Endometrial microvascular endothelial cells (primary cell): ENCODE data around the gene VAV3. TPM values are rescaled to one million over a fixed set of nuclear protein-coding genes. Genes with fewer than 3 reads are reported as not detected.

ENCODE experiments used
- in situ Hi-C: cut with HindIII; loops from 2 replicates; pipeline ENCODE4 v1.10.0; 2017; ENCODE audit warnings: low sequenced_read_pairs, low pct_unique_long_range_greater_than_20kb; ENCODE audit errors: inconsistent ontology term
- total RNA-seq: library from RNA; depleted of rRNA; stranded (reverse); fragments of >200 nt; gene quantifications from one replicate; pipeline ENCODE4 v1.2.3, GENCODE V29; 2015; ENCODE audit errors: inconsistent ontology term

VAV3 gene
- total RNA-seq, 1 donor from 2014 or later, result 1.1 TPM

DNA sequence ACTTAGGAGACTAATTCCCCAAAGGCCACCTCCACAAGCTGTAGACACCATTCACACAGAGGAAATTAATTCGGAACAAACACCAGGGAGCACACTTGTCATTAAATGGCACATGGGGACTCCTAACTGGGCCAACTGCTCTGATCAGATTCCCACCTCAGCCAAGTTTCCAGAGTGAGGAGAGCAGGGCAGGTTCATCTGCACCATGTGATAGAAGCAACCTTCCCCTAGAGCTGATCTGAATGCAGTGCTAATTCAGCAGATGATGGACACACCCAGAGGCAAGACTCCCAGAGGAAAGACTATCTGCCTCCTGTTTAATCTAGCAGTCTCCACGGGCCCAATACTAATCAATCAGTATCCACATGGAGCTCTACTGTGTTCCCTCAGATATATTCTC, 147.0 kb downstream of the VAV3 start:
- in situ Hi-C loops, result no loop called here

DNA sequence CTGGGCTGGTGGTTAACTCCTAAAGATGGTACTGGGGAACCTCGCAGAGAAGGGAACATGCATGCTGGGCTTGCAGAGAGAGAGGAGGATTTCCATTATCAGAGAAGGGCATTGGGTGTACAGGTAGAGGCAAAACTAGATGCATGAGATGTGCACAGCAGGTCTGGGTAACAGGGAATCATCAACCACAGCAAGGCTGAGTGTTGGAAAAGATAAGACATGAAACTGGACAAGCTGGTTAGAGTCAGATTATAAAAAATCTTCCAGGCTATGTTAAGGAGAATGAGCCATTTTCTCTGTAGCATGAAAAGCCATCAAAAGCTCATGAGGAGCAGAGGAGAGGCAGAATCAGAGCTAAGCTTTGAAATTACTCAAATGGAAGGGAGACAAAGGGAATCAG, 147.8 kb downstream of the VAV3 start:
- in situ Hi-C loops, result no loop called here

DNA sequence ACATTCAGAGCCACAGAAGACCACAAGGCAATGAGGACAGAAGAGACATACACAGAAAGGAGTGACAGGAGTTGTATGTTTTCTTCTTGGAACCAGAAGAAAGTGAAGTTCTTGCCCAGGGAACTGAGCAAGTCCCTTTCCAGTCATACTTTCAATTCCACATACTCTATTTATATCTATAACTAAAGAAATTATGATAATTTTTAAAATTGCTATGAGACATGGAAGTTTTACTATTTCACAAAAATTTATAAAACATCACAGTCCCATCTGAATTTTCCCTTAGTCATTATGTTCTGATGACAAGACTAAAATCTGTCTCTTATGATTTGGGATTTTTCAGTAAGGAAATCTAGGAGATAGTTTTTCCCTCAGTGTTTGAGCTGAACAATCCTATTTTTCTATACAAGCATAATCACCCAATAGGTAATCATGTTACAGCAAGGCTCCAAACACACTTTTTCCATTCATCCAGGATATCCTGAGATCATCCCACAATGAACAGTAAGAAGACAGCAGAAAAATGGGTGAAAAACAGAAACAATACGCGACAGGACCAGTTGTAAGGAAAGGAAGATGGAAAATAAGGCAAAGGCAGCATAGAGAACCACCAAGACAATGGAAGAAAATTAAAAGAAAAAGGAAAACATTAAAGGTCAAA, 154.6 kb downstream of the VAV3 start:
- in situ Hi-C loops, result no loop called here

DNA sequence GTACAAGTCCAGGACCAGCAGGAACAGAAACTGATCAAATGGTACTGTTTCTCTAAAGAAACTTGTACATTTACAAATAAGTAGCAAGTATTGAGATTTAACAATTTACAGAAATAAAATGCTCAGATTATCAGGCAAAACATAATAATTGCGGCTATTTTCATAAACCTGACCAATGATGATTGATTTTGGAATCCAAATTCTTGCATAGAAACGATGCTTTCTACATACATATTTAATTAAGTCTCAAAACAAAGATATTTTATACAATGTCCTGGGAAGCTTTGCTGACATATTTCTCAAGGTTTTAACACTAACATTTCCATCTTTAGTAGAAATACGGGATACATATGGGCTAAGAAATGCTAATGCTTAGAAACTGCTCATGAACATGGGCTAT, 157.1 kb downstream of the VAV3 start:
- in situ Hi-C loops, result no loop called here

DNA sequence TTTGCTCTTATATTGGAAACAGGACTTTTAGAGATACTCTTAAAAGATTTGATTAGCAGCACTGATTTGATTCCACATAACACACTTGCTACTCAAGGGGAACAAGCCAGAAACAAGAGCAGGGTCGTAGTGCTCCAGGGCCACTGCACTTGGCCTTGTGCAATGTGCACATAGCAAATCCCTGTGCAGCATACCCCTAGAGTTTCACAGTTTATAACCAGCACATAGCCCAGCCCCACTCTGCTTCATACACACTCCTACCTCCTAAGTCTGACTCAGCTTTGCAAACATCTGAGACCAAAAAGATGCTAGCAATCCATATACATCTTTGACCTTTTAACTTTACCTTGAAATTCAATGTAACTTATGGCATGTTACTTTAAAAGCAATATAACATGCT, 157.6 kb downstream of the VAV3 start:
- in situ Hi-C loops, result no loop called here

DNA sequence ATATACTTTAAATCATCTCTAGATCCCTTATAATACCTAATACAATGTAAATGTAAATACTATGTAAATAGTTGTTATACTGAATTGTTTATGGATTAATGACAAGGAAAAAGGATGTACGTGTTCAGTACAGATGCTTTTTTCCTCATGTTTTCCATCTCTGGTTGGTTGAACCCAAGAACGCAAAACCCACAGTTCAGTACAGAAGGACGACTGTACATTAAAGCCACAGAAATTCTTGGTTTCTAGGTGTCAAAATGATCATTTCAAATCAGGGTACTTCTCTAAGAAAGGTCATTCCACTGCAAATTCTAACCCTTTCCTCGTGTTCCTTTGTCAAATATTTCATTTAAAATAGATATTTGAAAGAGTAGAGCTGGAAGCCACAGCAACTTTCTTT, 158.1 kb downstream of the VAV3 start:
- in situ Hi-C loops, result no loop called here

DNA sequence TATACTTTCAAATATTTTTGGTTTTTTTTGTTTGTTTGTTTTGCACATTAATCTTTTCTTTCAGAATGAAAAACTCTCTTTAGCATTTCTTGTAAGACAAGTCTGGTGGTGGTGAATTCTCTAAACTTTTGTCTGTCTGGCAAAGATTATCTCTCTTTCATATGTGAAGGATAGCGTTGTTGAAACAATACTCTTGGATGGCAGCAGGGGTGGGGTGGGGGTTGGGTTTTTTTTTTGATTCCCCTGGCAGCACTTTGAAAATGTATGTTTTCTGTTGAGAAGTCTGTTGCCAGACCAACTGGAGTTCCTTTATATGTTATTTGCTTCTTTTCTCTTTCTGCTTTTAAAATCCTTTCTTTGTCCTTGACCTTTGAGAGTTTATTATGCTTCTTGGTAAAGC, 160.2 kb downstream of the VAV3 start:
- in situ Hi-C loops, result no loop called here

DNA sequence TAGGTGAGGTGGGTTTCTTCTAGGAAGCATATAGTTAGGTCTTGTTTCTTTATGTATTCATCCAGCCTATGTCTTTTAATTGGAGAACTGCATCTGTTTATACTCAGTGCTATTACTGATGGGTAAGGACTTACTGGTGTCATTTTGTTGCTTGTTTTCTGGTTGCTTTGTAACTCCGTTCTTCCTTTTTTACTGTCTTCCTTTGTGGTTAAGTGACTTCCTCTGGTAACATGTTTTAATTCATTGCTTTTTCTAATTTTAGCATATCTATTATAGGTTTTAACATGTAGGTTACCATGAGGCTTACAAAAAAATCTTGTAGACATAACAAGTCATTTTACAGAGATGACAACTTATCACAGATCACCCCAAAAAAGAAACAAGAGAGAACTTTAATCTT, 160.8 kb downstream of the VAV3 start:
- in situ Hi-C loops, result no loop called here

DNA sequence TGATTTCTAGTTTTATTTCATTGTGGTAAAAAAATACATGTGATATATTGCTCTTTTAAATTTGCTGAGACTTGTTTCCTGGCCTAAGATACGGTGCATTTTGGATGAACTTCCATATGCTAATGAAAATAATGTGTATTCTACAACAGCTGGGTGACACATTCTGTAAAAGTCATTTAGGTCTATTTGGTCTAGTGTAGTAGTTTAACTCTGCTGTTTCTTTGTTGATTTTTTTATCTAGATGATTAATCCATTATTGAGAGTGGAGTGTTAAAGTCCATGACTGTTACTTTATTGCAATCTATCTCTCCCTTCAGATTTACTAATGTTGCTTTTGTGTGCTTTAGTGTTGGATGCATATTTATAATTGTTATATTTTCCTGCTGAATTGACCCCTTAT, 161.4 kb downstream of the VAV3 start:
- in situ Hi-C loops, result no loop called here

DNA sequence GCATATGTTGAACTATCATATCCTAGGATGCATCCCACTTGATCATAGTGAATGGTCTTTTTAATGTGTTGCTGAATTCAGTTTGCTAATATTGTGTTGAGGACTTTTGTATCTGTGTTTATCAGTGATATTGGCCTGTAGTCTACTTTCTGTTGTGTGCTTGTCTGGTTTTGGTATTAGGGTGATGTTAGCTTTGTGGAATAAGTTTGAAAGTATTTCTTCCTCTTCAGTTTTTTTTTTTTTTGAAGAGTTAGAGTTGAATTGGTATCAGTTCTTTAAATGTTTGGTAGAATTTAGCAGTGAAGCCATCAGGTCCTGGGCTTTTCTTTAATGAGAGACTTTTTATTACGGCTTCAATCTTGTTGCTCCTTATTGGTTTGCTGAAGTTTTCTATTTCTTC, 162.3 kb downstream of the VAV3 start:
- in situ Hi-C loops, result no loop called here

DNA sequence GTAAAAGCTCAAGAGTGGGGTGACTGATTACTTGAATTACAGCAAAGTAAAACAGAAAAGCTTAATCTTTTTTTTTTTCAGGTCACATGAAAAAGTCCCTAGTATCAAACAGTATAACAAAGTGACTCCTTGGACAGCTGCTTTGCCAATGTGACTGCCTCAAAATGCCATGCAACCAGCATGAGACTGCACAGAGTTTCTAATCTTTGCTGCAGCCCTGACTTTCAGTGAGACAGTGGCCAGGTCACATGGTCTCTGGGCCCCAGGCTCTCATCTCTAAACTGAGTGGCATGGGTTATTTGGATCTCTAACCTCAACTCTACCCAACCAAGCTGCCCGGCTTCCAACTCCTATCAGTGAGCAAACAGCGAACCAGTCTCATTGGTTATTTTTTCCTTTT, 169.0 kb downstream of the VAV3 start:
- in situ Hi-C loops, result no loop called here

DNA sequence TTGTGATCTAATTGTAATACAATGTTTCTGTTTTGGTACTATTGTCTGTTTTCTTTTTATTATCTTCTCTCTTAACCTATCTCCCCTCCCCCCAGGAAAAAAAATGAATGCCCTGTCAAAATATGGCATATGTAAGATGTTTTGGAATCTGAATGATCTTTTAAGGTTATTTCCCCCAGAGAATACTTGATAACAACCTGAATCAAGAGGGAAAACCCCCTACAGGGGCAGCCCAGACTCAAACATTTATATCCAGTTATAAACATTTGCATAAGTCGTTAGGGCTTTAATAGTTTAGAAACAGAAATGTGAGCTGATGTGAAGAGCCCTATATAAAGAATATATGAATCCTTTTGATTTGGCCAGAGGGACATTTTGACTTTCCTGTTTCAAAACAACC, 169.5 kb downstream of the VAV3 start:
- in situ Hi-C loops, result no loop called here

DNA sequence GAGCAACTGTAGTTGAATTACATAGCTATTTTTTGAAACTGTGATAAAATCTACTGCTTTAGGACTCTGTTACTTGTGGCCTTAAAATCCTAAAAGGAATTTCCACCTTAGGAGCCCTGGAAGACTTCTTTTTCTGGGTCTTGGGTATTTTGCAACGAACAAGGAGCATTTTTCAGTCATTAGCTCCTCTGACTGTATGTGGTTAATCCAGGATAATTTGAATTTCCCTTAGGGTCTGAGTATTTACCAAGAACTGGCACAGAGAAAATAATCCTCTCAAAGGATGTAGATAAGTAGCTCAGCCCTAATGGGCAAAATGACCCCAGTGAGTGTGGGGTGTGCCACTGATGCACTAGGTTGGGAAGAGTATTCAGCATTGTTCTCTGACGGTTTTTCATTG, 170.4 kb downstream of the VAV3 start:
- in situ Hi-C loops, result no loop called here

DNA sequence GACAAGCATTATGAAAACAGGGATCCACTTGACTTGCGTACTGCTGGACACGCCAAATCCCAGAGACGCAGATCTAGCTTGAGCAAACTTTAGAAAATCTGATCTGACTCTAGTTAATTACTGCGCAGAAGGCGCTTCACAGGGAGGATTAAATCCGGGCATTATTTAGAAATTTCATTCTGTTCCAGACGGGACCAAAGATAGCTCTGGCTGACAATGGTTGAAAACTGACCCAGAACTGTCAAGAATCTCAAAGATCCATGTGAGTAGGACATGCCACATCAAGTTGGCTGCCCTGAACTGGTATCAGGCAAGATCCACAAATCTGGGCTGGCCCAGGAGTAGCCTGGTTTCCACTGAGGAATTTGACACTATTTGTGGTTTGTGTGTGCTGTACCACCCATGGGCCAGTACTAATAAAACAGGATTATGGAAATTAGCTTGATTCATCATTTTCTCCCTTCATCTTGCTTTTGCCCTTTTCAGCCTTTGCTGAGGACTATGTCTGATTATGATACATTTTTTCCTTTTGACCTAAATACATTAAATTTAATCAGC, 171.0 kb downstream of the VAV3 start:
- in situ Hi-C loops, result no loop called here

DNA sequence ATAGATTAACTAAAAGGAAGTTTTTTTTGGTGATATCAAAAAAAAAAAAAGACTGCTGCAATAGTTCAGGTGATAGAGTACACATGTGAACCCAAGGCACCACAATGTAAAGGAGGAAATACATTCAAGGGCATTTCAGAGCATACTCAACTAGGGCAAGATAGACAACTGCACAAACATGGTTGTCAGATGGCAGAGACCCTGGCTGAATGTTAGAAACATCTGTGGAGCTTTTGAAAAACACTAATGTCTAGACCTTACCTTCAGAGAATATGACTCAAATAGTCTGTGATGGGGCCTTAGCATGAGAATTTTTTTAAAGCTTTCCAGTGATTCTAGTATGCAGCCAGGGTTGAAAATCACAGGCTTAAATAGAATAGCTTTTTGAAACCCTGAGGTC, 173.6 kb downstream of the VAV3 start:
- in situ Hi-C loops, result no loop called here

DNA sequence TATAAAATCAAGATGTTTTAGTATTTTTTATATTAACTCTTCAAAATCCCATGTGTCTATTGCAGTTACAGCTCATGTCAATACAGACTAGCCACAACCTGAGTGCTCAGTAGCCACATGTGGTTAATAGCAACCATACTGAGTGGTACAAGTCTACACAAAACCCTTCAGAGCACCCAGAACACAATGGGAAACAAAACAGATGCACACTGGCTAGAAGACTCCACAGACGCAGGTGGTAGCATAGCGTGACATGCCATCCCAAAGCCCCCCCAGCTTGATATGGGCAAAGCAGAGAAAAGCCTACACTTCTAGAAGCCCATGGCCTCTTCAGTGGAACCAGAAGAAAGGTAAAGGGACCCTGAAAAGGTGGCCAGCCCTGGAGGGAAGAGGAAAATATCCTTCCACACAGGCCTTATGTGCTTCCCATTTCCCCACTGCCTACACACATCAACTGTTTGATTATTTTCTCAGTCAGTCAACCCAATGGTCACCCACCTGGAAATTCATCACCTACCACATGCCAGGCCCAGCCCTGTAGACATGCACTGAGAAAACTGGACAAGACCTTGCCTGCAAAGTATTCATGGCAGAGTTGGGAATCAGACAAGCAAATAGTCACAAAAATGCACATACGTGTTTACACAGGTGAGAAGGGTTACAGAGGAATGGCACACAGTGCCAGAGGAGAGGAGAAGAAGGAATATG, 175.0 kb downstream of the VAV3 start:
- in situ Hi-C loops, result no loop called here

DNA sequence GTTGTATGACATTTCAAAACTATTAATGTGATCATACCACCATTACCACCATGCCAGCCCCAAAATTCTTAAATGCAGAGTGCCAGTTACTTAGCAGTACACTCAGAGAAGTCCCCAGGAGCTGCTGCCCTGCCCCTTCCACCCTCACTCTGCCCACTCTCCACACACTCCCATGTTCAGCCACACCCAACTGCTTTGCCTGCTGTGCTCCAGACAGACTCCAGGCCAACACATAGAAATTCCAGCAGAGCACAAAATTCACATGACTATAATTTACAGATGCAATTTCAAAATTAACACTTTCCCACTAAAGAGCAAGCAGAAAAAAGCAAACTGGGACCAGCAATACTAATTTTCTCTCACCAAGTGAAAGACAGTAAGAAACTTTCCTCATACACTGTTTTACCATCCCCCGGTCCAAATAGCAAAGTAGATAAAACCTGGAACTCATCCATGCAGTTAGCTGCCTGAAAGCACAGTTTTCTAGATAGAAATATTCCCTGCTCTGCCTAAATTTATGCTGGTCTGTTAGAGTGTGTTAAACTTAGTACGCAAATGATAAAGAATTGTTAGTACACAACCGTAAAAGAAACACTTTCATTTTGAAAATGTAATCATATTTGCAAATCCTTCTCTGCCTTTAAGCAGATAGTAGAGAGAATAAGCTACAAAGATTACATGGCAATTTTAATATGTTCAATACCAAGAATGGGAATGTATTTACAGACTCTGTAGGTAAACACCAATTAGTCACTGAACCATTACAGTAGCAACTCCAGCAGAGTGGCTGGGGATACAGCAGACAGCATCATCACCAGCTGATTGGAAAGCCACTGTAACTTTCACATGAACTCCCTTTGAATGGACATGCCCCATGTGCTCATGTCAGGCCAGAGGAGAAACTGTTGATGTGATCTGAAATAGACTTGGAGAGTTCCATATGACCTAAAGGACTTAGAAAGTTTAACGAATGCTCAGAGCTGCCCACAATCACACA, 176.5 kb downstream of the VAV3 start:
- in situ Hi-C loops, result no loop called here

DNA sequence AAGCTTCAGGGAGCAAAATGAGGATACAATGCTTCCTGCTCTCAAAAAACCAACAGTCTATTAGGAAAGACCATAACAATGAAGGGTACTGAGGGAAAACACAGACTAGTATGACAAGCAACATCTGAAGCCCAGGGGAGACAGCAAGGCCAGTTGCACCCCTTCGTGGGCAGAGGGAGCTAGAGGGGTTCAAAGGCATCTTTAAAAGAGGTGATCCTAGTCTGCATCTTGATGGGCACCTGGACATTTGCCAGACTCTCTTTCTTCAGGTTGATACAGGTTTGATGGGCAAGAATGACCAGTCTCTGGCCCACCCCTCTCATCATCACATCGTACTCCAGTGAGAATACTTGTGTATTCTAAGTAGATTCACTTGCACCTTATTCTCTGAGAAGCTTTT, 177.7 kb downstream of the VAV3 start:
- in situ Hi-C loops, result no loop called here

DNA sequence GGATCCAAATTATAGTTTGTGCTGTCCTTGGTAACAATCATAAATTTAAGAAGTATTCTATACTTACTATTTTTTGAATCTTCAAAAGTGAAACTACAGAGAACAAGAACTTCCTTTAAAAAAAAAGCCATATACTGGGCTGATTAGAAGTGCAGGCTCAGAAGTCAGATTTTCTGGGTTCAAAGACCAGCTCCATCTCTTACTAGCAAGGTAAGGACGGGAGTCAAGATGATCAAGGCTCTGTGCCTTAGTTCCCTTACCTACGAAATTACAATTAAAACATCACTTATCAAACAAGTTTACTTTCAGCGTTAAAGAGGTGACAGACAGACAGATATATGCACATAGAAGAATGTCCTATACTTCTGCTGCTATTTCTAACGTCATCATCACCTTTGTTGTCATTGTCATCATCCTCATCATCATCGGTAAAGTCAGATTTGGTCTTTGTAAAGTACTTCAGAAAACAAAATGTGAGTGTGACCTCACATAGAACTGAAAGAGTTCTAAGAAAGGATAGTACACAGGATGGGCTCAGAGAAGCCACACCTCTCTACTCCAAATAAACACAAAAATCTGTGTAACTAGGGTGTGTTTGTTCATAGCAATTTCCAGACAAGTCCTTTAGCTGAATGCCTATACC, 178.7 kb downstream of the VAV3 start:
- in situ Hi-C loops, result no loop called here
